HCT116 (cell line): ENCODE measurements around the gene ZMYND11.

ENCODE experiments used
- ATF3 ChIP-seq: IDR thresholded peaks from 2 replicates; pipeline ENCODE4 v1.6.1; 2012
- CEBPB ChIP-seq: IDR thresholded peaks from 2 replicates; pipeline ENCODE4 v1.6.1; 2012; ENCODE audit warnings: low read depth
- CTCF ChIP-seq, 3 experiments: fragments of 200-600 bp in 1 of 3; sonication (generic) in 1 of 3; IDR thresholded peaks in 2 of 3; conservative IDR thresholded peaks in 1 of 3; 2 replicates each; pipeline ENCODE4 v1.5.1; 2012 to 2017; ENCODE audit warnings: low read depth in 2 of 3, low read length in 2 of 3, antibody characterized with exemption in 1 of 3, borderline replicate concordance in 1 of 3, control low read depth in 1 of 3, mild to moderate bottlenecking in 1 of 3, mixed read lengths in 1 of 3, mixed run types in 1 of 3, moderate library complexity in 1 of 3; ENCODE audit not compliant: insufficient read depth in 1 of 3
- EGR1 ChIP-seq: IDR thresholded peaks from 2 replicates; pipeline ENCODE4 v1.6.1; 2012; ENCODE audit warnings: low read depth
- EZH2phosphoT487 ChIP-seq: fragments of 200-600 bp; IDR thresholded peaks from 2 replicates; pipeline ENCODE4 v1.6.1; 2018; ENCODE audit warnings: antibody characterized with exemption, borderline replicate concordance
- FOSL1 ChIP-seq: IDR thresholded peaks from 2 replicates; pipeline ENCODE4 v1.6.1; 2012; ENCODE audit warnings: low read depth
- JUND ChIP-seq: IDR thresholded peaks from 2 replicates; pipeline ENCODE4 v1.6.1; 2012
- POLR2A ChIP-seq: IDR thresholded peaks from 2 replicates; pipeline ENCODE4 v1.7.0; 2011; ENCODE audit warnings: borderline replicate concordance; ENCODE audit not compliant: insufficient read depth, insufficient read length; ENCODE audit errors: extremely low read depth
- RAD21 ChIP-seq: IDR thresholded peaks from 2 replicates; pipeline ENCODE4 v1.6.1; 2012; ENCODE audit warnings: low read depth, mild to moderate bottlenecking
- SIN3A ChIP-seq: IDR thresholded peaks from 2 replicates; pipeline ENCODE4 v1.6.1; 2012; ENCODE audit warnings: low read depth

GRCh38 chr10:184911-185310 lies 49.7 kb downstream of the ZMYND11 start:
- TF ChIP-seq CEBPB (no peak), CTCF (IDR thresholded peaks at IDR 0.05 in 2 of 3, conservative IDR thresholded peaks at IDR 0.05 in 1 of 3; ENCODE audit: borderline replicate concordance in 1 of 3, insufficient read depth in 1 of 3, low read depth in 2 of 3, low read length in 2 of 3) (no peak), RAD21 (no peak), FOSL1 (no peak), JUND (no peak), POLR2A (no peak), EGR1 (no peak), ATF3 (no peak), SIN3A (no peak), EZH2phosphoT487 (no peak)
